Skeletal muscle tissue (tissue), 4 donors: ENCODE results near the gene LMO7. TPM values are rescaled to one million over a fixed set of nuclear protein-coding genes. Genes with fewer than 3 reads are reported as not detected.
"Not testable (repeated sequence)": the region's sequence is repeated elsewhere in the genome, so short reads cannot be mapped to it uniquely, and the experiment has no call there.

Experiments
- H3K27ac ChIP-seq: one replicate; pipeline ENCODE4 v1.7.0; 2013; ENCODE audit warnings: mild to moderate bottlenecking, low read depth, low read length, inconsistent platforms
- H3K27me3 ChIP-seq, 3 donors: one replicate each; pipeline ENCODE4 v1.7.0; 2013; ENCODE audit warnings: low read length in 3 of 3; ENCODE audit not compliant: control insufficient read depth in 3 of 3, insufficient read depth in 3 of 3
- H3K36me3 ChIP-seq, 3 donors: one replicate each; pipeline ENCODE4 v1.7.0; 2013; ENCODE audit warnings: low read length in 3 of 3; ENCODE audit not compliant: control insufficient read depth in 3 of 3, insufficient read depth in 3 of 3
- H3K4me1 ChIP-seq, 3 donors: one replicate each; pipeline ENCODE4 v1.7.0; 2013; ENCODE audit warnings: low read length in 3 of 3, mild to moderate bottlenecking in 3 of 3; ENCODE audit not compliant: control insufficient read depth in 3 of 3, insufficient read depth in 3 of 3
- H3K4me3 ChIP-seq, 3 donors: one replicate each; pipeline ENCODE4 v1.7.0; 2013; ENCODE audit warnings: low read length in 3 of 3
- H3K9ac ChIP-seq, 3 donors: one replicate each; pipeline ENCODE4 v1.7.0; 2013; ENCODE audit warnings: low read length in 3 of 3, mild to moderate bottlenecking in 3 of 3, moderate library complexity in 2 of 3, low read depth in 1 of 3
- H3K9me3 ChIP-seq, 3 donors: one replicate each; pipeline ENCODE4 v1.7.0; 2013; ENCODE audit warnings: low read length in 3 of 3; ENCODE audit not compliant: control insufficient read depth in 3 of 3
- total RNA-seq: library from RNA; depleted of rRNA; stranded (reverse); fragments of >200 nt; gene quantifications from one replicate; pipeline ENCODE4 v1.2.3, GENCODE V29; 2014
- donor health status: Osteomylitis.

LMO7 gene
- total RNA-seq, 1 donor from 2014 or later: 176 TPM

DNA sequence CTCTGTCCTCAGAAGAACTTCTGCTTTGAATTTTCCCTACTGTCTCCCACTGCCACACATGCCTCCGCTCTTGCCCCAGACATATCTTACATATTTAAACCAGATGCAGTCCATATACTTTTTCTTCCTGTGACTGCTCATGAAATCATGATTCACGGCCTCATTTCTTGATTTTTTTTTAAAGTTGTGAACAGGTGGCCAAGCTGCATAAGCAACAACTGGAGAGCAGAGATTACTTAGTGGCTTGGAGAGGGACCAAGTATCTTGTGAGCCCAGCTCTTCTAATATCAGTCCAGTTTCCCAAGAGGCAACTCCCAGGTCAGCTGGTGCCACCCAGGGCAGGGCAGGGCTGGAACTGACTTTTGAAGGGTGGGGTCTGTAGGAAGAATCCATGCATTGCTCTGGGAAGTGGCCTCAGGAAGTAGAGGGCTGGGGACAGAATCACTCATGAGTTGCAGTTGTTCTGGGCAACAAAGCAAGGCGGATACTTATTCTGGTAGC lies 152.4 kb downstream of the LMO7 start:
- Histone ChIP-seq H3K27me3 (no peaks in the 10 kb centered on the region), H3K9me3 (no peaks in the 10 kb centered on the region), H3K27ac (peak overlapping the region; percentile 86), H3K4me3 (peak overlapping the region in 2 of 3 donors; percentile 41 to 51), H3K4me1 (peaks cover 35 to 51% (median 39%) of the 10 kb centered on the region in 3 donors), H3K36me3 (no peaks in the 10 kb centered on the region), H3K9ac (peak overlapping the region; percentile 13 to 62 (median 43))

DNA sequence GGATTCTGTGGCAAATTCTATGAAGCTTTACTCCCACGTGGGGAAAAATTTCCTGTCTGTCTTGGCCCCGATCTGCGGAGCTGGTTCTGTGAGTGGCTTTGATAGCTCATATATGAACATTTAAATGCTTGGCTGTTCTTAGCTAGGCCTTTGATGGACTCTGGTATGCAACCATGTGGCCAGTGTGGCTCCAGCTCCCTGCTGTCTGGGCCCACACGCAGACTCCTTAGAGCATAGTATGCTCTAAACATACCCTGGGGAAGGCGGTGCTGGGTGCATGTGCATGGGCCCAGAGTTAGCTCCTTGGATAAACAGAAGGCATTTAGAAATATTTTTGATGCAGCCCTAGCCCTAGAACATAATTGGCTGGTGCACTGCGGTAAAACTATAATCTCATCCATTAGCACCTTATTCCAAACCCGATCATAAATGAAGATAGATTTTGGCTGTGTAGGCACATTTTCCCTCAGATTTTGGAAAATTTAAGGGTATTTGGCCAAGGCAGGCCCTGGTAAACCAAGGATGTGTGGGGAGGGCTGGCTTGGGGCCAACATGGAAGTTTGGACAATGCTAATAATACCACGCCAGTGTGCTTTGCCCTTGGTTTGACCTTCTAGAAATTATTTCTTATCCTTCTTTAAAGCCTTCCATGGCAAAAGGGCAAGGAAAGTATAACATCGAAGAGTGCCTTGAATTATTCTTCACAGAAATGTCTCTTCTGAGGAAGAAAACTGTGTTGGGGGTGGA lies 153.5 kb downstream of the LMO7 start:
- Histone ChIP-seq H3K27ac (peak overlapping the region; percentile 86), H3K9ac (peak overlapping the region; percentile 0 to 62 (median 43)), H3K4me3 (peak overlapping the region in 2 of 3 donors; percentile 42 to 46), H3K9me3 (no peaks in the 10 kb centered on the region), H3K27me3 (no peaks in the 10 kb centered on the region), H3K4me1 (peaks cover 35 to 45% (median 36%) of the 10 kb centered on the region in 3 donors), H3K36me3 (no peaks in the 10 kb centered on the region)

DNA sequence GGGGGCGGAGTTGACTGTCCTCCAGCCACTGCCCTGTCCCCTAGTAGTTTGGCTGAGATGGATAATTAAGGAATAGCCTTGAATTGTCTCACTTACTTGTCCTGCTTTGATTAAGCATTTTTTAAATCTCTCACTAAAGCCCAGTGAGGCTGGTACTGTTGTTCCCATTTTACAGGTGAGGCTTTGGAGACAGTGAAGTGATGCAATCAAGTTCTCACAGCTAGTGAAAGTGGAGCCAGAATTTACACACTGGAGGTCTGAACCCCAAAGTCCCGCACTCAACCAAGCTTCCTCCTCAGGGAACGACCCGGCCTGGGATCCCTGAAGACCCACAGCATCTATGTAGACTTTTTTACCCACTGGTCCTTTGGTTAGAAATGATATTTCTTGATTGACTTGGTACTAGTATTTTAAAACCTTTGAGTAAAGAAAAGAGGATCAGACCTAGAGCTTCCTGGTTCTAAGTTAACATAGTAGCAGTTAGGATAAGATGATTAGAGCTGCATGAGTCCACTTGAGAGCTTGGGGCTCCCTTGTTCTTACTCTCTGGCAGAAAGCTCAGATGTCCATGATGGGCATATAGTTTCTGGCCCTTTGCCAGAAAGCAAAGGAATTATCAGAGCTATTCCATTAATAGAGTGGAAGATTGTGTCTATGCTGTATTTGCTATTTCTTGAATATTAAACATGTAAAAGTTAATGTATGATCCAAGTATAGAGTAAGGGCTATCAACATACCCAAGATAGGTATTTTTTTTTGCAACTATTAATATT lies 154.3 kb downstream of the LMO7 start:
- Histone ChIP-seq H3K9ac (peak overlapping the region in 1 of 3 donors; percentile 43), H3K4me1 (peaks cover 35 to 45% (median 36%) of the 10 kb centered on the region in 3 donors), H3K36me3 (no peaks in the 10 kb centered on the region), H3K27ac (peak overlapping the region; percentile 86), H3K9me3 (no peaks in the 10 kb centered on the region), H3K4me3 (peak overlapping the region in 1 of 3 donors; percentile 19), H3K27me3 (no peaks in the 10 kb centered on the region)

DNA sequence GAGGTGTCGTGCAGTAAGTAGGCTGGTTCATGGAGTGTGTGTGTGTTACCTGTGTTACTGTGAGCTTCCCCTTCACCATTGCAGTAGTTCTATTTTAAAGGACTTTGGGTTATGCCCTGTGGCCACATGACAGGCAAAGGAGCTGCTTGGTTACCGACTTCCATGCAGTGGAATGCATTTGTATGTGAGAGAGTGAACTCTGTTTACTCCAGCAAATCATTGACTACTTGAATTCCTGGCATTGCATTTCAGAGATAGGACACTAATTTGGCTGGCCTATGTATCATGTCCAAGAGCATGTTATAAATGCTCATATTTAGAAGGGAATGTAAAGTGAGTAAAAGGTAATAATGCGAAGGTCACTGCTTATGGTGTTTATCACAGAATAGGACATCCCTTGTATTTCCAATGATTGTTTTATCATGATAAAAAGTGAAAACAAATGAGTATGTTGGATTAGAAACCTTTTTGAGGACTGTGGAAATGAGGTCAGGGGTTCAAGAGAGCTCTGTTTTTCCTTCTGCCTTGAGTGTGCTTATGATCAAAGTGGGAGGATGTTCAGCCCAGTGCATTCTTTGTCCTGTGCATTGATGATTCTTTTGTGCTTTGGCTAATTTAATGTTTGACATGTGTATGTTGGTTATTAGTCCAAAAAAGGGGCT lies 156.5 kb downstream of the LMO7 start:
- Histone ChIP-seq H3K27ac (peak overlapping the region; percentile 31), H3K4me3 (peak overlapping the region in 1 of 3 donors; percentile 16), H3K4me1 (peaks cover 36 to 48% (median 38%) of the 10 kb centered on the region in 3 donors)

DNA sequence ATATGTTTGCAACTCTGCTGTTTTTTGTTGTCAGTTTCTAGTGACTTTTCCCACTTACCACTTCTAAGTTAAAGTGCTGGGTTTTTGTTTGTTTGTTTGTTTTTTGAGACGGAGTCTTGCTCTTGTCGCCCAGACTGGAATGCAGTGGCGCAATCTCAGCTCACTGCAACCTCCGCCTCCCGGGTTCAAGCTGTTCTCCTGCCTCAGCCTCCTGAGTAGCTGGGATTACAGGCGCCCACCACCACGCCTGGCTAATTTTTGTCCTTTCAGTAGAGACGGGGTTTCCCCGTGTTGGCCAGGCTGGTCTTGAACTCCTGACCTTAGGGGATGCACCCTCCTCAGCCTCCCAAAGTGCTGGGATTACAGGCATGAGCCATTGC lies 157.0 kb downstream of the LMO7 start:
- not testable (repeated sequence) for H3K9me3 ChIP-seq, H3K36me3 ChIP-seq, H3K9ac ChIP-seq, H3K27me3 ChIP-seq
- peak overlapping the region in 1 of 3 donors; percentile 16 for H3K4me3 ChIP-seq
- H3K4me1 ChIP-seq: peaks cover 36 to 51% (median 40%) of the 10 kb centered on the region in 3 donors
- peak overlapping the region; percentile 31 for H3K27ac ChIP-seq

More for the DNA sequence above, 156.5 kb downstream of the LMO7 start:
- H3K27me3 ChIP-seq: no peaks in the 10 kb centered on the region
- no peaks in the 10 kb centered on the region for H3K9me3 ChIP-seq
- no peak overlapping the region for H3K9ac ChIP-seq
- H3K36me3 ChIP-seq: peaks cover 0 to 9% (median 8%) of the 10 kb centered on the region in 3 donors

DNA sequence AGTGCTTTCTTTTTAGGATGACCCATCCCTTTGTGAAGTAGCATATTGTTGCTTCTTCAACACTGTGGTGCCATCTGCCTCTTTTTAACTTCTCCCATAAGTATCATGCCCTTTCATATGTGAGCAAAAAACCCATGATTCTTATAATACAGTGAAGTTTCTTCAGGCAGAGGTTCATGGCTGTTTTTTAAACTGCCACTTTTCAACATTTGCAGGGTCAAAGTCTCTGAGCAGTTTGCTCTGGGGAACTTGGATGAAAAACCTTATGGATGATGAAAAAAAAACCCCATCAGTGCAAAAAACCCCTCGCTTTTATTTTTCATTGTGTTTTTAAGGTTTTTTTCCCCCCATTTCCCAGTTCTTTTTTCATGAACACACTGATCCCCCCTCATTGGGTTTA lies 158.5 kb downstream of the LMO7 start:
- H3K4me1 ChIP-seq: peaks cover 21 to 37% (median 25%) of the 10 kb centered on the region in 3 donors
- H3K9ac ChIP-seq: no peak overlapping the region
- H3K36me3 ChIP-seq: peaks cover 0 to 9% (median 8%) of the 10 kb centered on the region in 3 donors
- H3K4me3 ChIP-seq: no peak overlapping the region
- no peak overlapping the region for H3K27ac ChIP-seq
- no peaks in the 10 kb centered on the region for H3K27me3 ChIP-seq
- H3K9me3 ChIP-seq: no peaks in the 10 kb centered on the region

DNA sequence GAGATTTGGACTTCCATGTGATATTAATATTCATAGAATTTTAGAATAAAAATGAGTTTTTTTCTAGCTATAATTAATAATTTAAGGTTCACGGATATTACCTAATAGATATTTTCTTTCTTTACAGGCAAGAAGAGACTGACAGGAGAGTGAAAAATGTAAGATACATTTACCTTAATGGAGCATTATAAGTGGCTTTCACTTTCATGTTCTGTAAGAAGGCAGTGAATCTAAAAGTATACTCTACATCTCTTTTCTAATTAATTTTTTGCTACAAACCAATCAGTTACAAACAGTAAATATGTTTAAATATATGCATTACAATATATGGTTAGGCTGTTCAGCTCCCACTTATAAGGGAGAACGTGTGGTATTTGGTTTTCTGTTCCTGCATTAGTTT lies 159.1 kb downstream of the LMO7 start:
- peaks cover 0 to 9% (median 8%) of the 10 kb centered on the region in 3 donors for H3K36me3 ChIP-seq
- no peak overlapping the region for H3K4me3 ChIP-seq
- no peak overlapping the region for H3K27ac ChIP-seq
- no peaks in the 10 kb centered on the region for H3K27me3 ChIP-seq
- H3K9me3 ChIP-seq: no peaks in the 10 kb centered on the region
- H3K4me1 ChIP-seq: peaks cover 15 to 31% (median 20%) of the 10 kb centered on the region in 3 donors
- H3K9ac ChIP-seq: no peak overlapping the region

DNA sequence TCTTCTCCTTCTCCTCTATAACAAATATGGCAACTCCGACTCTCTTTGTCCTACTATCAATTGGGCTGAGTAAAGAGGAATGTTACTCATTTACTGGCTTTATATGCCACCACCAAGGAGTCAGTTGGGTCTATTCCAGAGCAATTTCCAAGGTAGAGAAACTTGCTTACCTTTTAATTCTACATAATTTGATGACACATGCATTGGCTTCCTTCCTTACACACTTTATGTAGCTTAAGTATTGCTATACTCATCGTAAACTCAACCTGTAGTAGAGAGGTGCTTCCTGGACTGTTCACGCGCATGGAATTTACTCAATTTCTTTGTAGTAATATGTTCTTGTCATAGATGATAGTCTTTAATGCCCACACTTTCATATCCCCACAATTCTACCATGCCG lies 160.7 kb downstream of the LMO7 start:
- Histone ChIP-seq H3K36me3 (peaks cover 0 to 14% (median 9%) of the 10 kb centered on the region in 3 donors), H3K27me3 (no peaks in the 10 kb centered on the region), H3K27ac (no peak overlapping the region), H3K4me1 (peaks cover 8 to 22% (median 10%) of the 10 kb centered on the region in 3 donors), H3K9me3 (no peaks in the 10 kb centered on the region), H3K9ac (no peak overlapping the region), H3K4me3 (no peak overlapping the region)

DNA sequence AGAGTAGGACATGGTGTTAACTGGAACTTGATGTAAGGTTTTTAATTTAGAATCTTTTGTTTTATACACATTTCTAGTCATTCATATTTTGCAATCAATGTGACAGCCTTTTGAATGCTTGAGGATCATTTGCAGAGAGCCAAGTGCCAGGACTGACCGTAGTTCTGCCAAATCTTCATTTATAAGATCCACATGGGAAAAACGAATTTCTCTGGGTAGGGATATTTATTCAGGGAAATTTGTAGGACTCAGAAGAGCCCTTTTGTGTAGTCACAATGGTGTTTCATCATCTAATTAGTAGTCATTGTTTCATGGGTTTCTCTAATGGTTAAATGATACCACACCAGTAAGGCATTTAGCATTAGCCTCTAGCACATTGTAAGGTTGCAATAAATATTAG lies 161.1 kb downstream of the LMO7 start:
- no peak overlapping the region for H3K27ac ChIP-seq

More for the DNA sequence above, 161.1 kb downstream of the LMO7 start:
- Histone ChIP-seq H3K9ac (no peak overlapping the region), H3K4me1 (peaks cover 3 to 18% (median 7%) of the 10 kb centered on the region in 3 donors), H3K36me3 (peaks cover 0 to 14% (median 9%) of the 10 kb centered on the region in 3 donors), H3K9me3 (no peaks in the 10 kb centered on the region), H3K27me3 (no peaks in the 10 kb centered on the region), H3K4me3 (no peak overlapping the region)
